Upper lobe of left lung (tissue), 6 donors: ENCODE data around the gene MPPED2. TPM values are rescaled to one million over a fixed set of nuclear protein-coding genes. Genes with fewer than 3 reads are reported as not detected.
A peak's percentile ranks its signal among the peaks of the same experiment; 100 is the strongest.

ENCODE experiments used
- ATAC-seq, 2 donors: fragments of 200-7000 bp; cut with Tn5 transposase; one replicate each; pipeline ENCODE4 v1.9.1; 2022; ENCODE audit warnings: mild to moderate bottlenecking in 2 of 2, moderate library complexity in 2 of 2; ENCODE audit not compliant: low FRiP score in 2 of 2
- DNase-seq, 2 donors: peaks; one replicate each; pipeline ENCODE4 v3.0.0-alpha.2; 2019 to 2020
- H3K27ac ChIP-seq, 4 donors: fragments of 200-600 bp; sonication (generic); one replicate each; pipeline ENCODE4 v1.5.1; 2016 to 2019
- H3K27me3 ChIP-seq, 4 donors: fragments of 200-600 bp; sonication (generic); one replicate each; pipeline ENCODE4 v1.5.1; 2017 to 2019
- H3K36me3 ChIP-seq, 4 donors: fragments of 200-600 bp; sonication (generic); one replicate each; pipeline ENCODE4 v1.5.1; 2016 to 2019
- H3K4me1 ChIP-seq, 4 donors: fragments of 200-600 bp; sonication (generic); one replicate each; pipeline ENCODE4 v1.5.1; 2018 to 2019
- H3K4me3 ChIP-seq, 4 donors: fragments of 200-600 bp; sonication (generic); one replicate each; pipeline ENCODE4 v1.5.1; 2017 to 2019; ENCODE audit warnings: mild to moderate bottlenecking in 2 of 4, moderate library complexity in 1 of 4
- H3K9me3 ChIP-seq, 4 donors: fragments of 200-600 bp; sonication (generic); one replicate each; pipeline ENCODE4 v1.5.1; 2018 to 2019
- CTCF ChIP-seq, 6 experiments: fragments of 450-650 bp in 4 of 6; fragments of 200-600 bp in 2 of 6; sonication (generic) in 2 of 6; IDR thresholded peaks; one replicate each; pipeline ENCODE4 v1.5.1; 2016 to 2019; ENCODE audit warnings: antibody characterized with exemption in 6 of 6
- EP300 ChIP-seq, 4 donors: sonication (generic); formaldehyde crosslinking; IDR thresholded peaks; one replicate each; pipeline ENCODE4 v1.5.1; 2017; ENCODE audit warnings: antibody characterized with exemption in 4 of 4, control low read depth in 2 of 4
- POLR2A ChIP-seq, 4 donors: fragments of 450-650 bp; IDR thresholded peaks; one replicate each; pipeline ENCODE4 v1.5.1; 2016 to 2017; ENCODE audit warnings: antibody characterized with exemption in 4 of 4, mild to moderate bottlenecking in 2 of 4
- POLR2AphosphoS5 ChIP-seq, 2 donors: sonication (generic); formaldehyde crosslinking; IDR thresholded peaks; one replicate each; pipeline ENCODE4 v1.5.1; 2017; ENCODE audit warnings: antibody characterized with exemption in 2 of 2
- WGBS, 2 donors: methylation state at CpG; one replicate each; pipeline ENCODE4 v1.1.5; 2017 to 2018; 5-methylcytosine and 5-hydroxymethylcytosine counted together
- total RNA-seq, 6 donors: library from RNA; depleted of rRNA in 4 of 6; stranded (reverse); fragments of >200 nt in 4 of 6; gene quantifications; one replicate each; pipeline versions ENCODE4 v1.1.0 to v1.2.1, GENCODE V29; 2016 to 2021
- donor health status: DM: no; HTN: no; CAD: no; lungs with moderate emphysema.
- donor health status: DM: no; HTN: yes; CAD: no; lungs with severe emphysema.

Gene MPPED2
- total RNA-seq, 6 donors from 2014 or later = 0.20 to 3.8 (median 0.49) TPM; not detected in 1

GRCh38 chr11:30479899-30480298, 106.3 kb downstream of the MPPED2 start:
- DNase-seq = no peak
- 82 to 93% methylated on average over 4 of the region's 4 CpGs for WGBS, 2 donors
- Histone ChIP-seq H3K9me3 (no peaks in the 10 kb centered on the region), H3K4me3 (no peak overlapping the region), H3K36me3 (no peaks in the 10 kb centered on the region), H3K27me3 (no peaks in the 10 kb centered on the region), H3K4me1 (no peaks in the 10 kb centered on the region), H3K27ac (no peak overlapping the region)
- ATAC-seq = no peak
- TF ChIP-seq POLR2A (IDR thresholded peaks at IDR 0.05) = no peak
- TF ChIP-seq POLR2AphosphoS5 (IDR thresholded peaks at IDR 0.05) = no peak
- no peak for TF ChIP-seq CTCF (IDR thresholded peaks at IDR 0.05)
- TF ChIP-seq EP300 (IDR thresholded peaks at IDR 0.05) = no peak

- DNase-seq = no peak
- Histone ChIP-seq H3K9me3 (no peaks in the 10 kb centered on the region), H3K4me3 (no peak overlapping the region), H3K27ac (no peak overlapping the region), H3K36me3 (no peaks in the 10 kb centered on the region), H3K4me1 (no peaks in the 10 kb centered on the region), H3K27me3 (no peaks in the 10 kb centered on the region)
- ATAC-seq = peak in 1 of 2 donors; percentile 6
- 64 to 71% methylated on average over 3 of the region's 3 CpGs for WGBS, 2 donors
- TF ChIP-seq CTCF (IDR thresholded peaks at IDR 0.05) = no peak
- TF ChIP-seq POLR2AphosphoS5 (IDR thresholded peaks at IDR 0.05) = no peak
- no peak for TF ChIP-seq POLR2A (IDR thresholded peaks at IDR 0.05)
- no peak for TF ChIP-seq EP300 (IDR thresholded peaks at IDR 0.05)
Observed at GRCh38 chr11:30478923-30479322, 107.2 kb downstream of the MPPED2 start.

GRCh38 chr11:30477061-30477460, 109.1 kb downstream of the MPPED2 start:
- ATAC-seq (no peak), DNase-seq (no peak)
- H3K36me3 ChIP-seq = no peaks in the 10 kb centered on the region
- no peaks in the 10 kb centered on the region for H3K4me1 ChIP-seq
- H3K27me3 ChIP-seq = no peaks in the 10 kb centered on the region
- H3K9me3 ChIP-seq = no peaks in the 10 kb centered on the region
- no peak overlapping the region for H3K4me3 ChIP-seq
- no peak for TF ChIP-seq POLR2A (IDR thresholded peaks at IDR 0.05)
- no peak for TF ChIP-seq EP300 (IDR thresholded peaks at IDR 0.05)
- TF ChIP-seq CTCF (IDR thresholded peaks at IDR 0.05) = no peak
- TF ChIP-seq POLR2AphosphoS5 (IDR thresholded peaks at IDR 0.05) = no peak
- H3K27ac ChIP-seq = no peak overlapping the region

GRCh38 chr11:30474151-30474954, 111.8 kb downstream of the MPPED2 start:
- Histone ChIP-seq H3K27me3 (no peaks in the 10 kb centered on the region), H3K4me1 (no peaks in the 10 kb centered on the region), H3K4me3 (no peak overlapping the region), H3K36me3 (no peaks in the 10 kb centered on the region), H3K27ac (no peak overlapping the region), H3K9me3 (no peaks in the 10 kb centered on the region)
- ATAC-seq (no peak), DNase-seq (no peak)
- 67 to 80% methylated on average over 4 of the region's 4 CpGs for WGBS, 2 donors
- TF ChIP-seq POLR2A (IDR thresholded peaks at IDR 0.05) (no peak), EP300 (IDR thresholded peaks at IDR 0.05) (no peak), CTCF (IDR thresholded peaks at IDR 0.05) (no peak), POLR2AphosphoS5 (IDR thresholded peaks at IDR 0.05) (no peak)

- ATAC-seq = no peak
- H3K9me3 ChIP-seq = no peaks in the 10 kb centered on the region
- WGBS, 2 donors = 69 to 78% methylated on average over 2 of the region's 2 CpGs
- H3K27ac ChIP-seq = no peak overlapping the region
- no peaks in the 10 kb centered on the region for H3K36me3 ChIP-seq
- no peak for TF ChIP-seq POLR2A (IDR thresholded peaks at IDR 0.05)
- no peak for TF ChIP-seq EP300 (IDR thresholded peaks at IDR 0.05)
- TF ChIP-seq POLR2AphosphoS5 (IDR thresholded peaks at IDR 0.05) = no peak
- no peak for TF ChIP-seq CTCF (IDR thresholded peaks at IDR 0.05)
- DNase-seq = no peak
- H3K4me3 ChIP-seq = no peak overlapping the region
- peaks cover 0 to 5% (median 0%) of the 10 kb centered on the region in 4 donors for H3K4me1 ChIP-seq
- H3K27me3 ChIP-seq = no peaks in the 10 kb centered on the region
Observed at GRCh38 chr11:30471244-30471643, 114.9 kb downstream of the MPPED2 start.
